Spleen (tissue), 7 donors: ENCODE measurements around the gene TES.

ENCODE experiments used
- CTCF ChIP-seq, 11 experiments: fragments of 200-600 bp in 7 of 11; fragments of 450-650 bp in 4 of 11; sonication (generic) in 4 of 11; IDR thresholded peaks in 8 of 11; conservative IDR thresholded peaks in 3 of 11; 1 replicate in 7 of 11; 2 replicates in 4 of 11; pipeline versions ENCODE4 v1.4.0 to v1.8.0; 2016 to 2021; ENCODE audit warnings: antibody characterized with exemption in 11 of 11, inconsistent platforms in 4 of 11, mild to moderate bottlenecking in 1 of 11
- POLR2AphosphoS5 ChIP-seq, 3 donors: sonication (generic); formaldehyde crosslinking; IDR thresholded peaks; one replicate each; pipeline ENCODE4 v1.5.1; 2017; ENCODE audit warnings: antibody characterized with exemption in 3 of 3
- donor health status: DM: no; HTN: no; CAD: no; lungs with moderate emphysema.
- donor health status: DM: no; HTN: no; CAD: no.
- donor health status: DM: no; HTN: no; CAD: no.

GRCh38 chr7:116177009-116177408 is 33.3 kb upstream of the TES start:
- no peak for TF ChIP-seq CTCF (IDR thresholded peaks at IDR 0.05 in 8 of 11, conservative IDR thresholded peaks at IDR 0.05 in 3 of 11)
- TF ChIP-seq POLR2AphosphoS5 (IDR thresholded peaks at IDR 0.05): no peak
